Measurements from ENCODE around the gene HTR4.

- no peak for TF ChIP-seq CTCF (IDR thresholded peaks at IDR 0.05; ENCODE audit: borderline replicate concordance, extremely low read depth, low read length, poor library complexity, severe bottlenecking)
- no peak for TF ChIP-seq EZH2 (IDR thresholded peaks at IDR 0.05; ENCODE audit: borderline replicate concordance, low read depth, low read length, severe bottlenecking)
Measured at GRCh38 chr5:148651528-148651927, 2.8 kb downstream of the HTR4 start.
